H9 (cell line): ENCODE measurements around the gene ANKRD16. TPM values are rescaled to one million over a fixed set of nuclear protein-coding genes. Genes with fewer than 3 reads are reported as not detected.

ENCODE experiments used
- DNase-seq: peaks from one replicate; pipeline ENCODE4 v3.0.0-alpha.2; 2017
- H2AFZ ChIP-seq: one replicate; pipeline ENCODE4 v1.6.1; 2013; ENCODE audit warnings: mild to moderate bottlenecking, low read length, control low read depth, moderate library complexity
- H2AK5ac ChIP-seq: 2 replicates; pipeline ENCODE4 v1.6.1; 2013; ENCODE audit warnings: low read length, control low read depth, mixed read lengths; ENCODE audit not compliant: insufficient read length
- H2BK120ac ChIP-seq: one replicate; pipeline ENCODE4 v1.6.1; 2013; ENCODE audit warnings: low read depth, mild to moderate bottlenecking, low read length, control low read depth, inconsistent platforms; ENCODE audit not compliant: poor library complexity, severe bottlenecking
- H2BK12ac ChIP-seq: 2 replicates; pipeline ENCODE4 v1.6.1; 2013; ENCODE audit warnings: low read length, control low read depth, mixed read lengths, low read depth; ENCODE audit not compliant: insufficient read length
- H2BK15ac ChIP-seq: 2 replicates; pipeline ENCODE4 v1.6.1; 2013; ENCODE audit warnings: low read depth, low read length, control low read depth
- H2BK20ac ChIP-seq: one replicate; pipeline ENCODE4 v1.6.1; 2013; ENCODE audit warnings: low read depth, mild to moderate bottlenecking, low read length, control low read depth, inconsistent platforms; ENCODE audit not compliant: poor library complexity, severe bottlenecking
- H2BK5ac ChIP-seq: 2 replicates; pipeline ENCODE4 v1.6.1; 2013; ENCODE audit warnings: low read length, control low read depth, mixed read lengths; ENCODE audit not compliant: insufficient read length
- H3K14ac ChIP-seq: 2 replicates; pipeline ENCODE4 v1.6.1; 2013; ENCODE audit warnings: low read length, control low read depth; ENCODE audit not compliant: insufficient read depth
- H3K18ac ChIP-seq: 2 replicates; pipeline ENCODE4 v1.6.1; 2013; ENCODE audit warnings: low read depth, mild to moderate bottlenecking, mixed read lengths, low read length, control low read depth; ENCODE audit not compliant: insufficient read length
- H3K23ac ChIP-seq: 2 replicates; pipeline ENCODE4 v1.6.1; 2013; ENCODE audit warnings: low read length, control low read depth, mixed read lengths, low read depth; ENCODE audit not compliant: insufficient read length
- H3K23me2 ChIP-seq: 2 replicates; pipeline ENCODE4 v1.6.1; 2013; ENCODE audit warnings: low read depth, mild to moderate bottlenecking, mixed read lengths, low read length, control low read depth; ENCODE audit not compliant: insufficient read length, poor library complexity, severe bottlenecking
- H3K27ac ChIP-seq: 2 replicates; pipeline ENCODE4 v1.5.1; 2013; ENCODE audit warnings: low read length, control low read depth, mixed read lengths, low read depth; ENCODE audit not compliant: insufficient read length
- H3K27me3 ChIP-seq: 2 replicates; pipeline ENCODE4 v1.6.1; 2013; ENCODE audit warnings: low read length, control low read depth, inconsistent platforms; ENCODE audit not compliant: insufficient read depth
- H3K4ac ChIP-seq: 2 replicates; pipeline ENCODE4 v1.6.1; 2013; ENCODE audit warnings: low read depth, mild to moderate bottlenecking, control low read depth, inconsistent platforms, low read length, moderate library complexity
- H3K4me1 ChIP-seq: 2 replicates; pipeline ENCODE4 v1.6.1; 2013; ENCODE audit warnings: low read length, control low read depth, inconsistent platforms; ENCODE audit not compliant: insufficient read depth
- H3K4me2 ChIP-seq: 2 replicates; pipeline ENCODE4 v1.6.1; 2013; ENCODE audit warnings: low read length, control low read depth, mixed read lengths; ENCODE audit not compliant: insufficient read length, insufficient read depth
- H3K56ac ChIP-seq: 2 replicates; pipeline ENCODE4 v1.6.1; 2013; ENCODE audit warnings: low read depth, mild to moderate bottlenecking, mixed read lengths, low read length, control low read depth; ENCODE audit not compliant: insufficient read length
- H3K79me1 ChIP-seq: 2 replicates; pipeline ENCODE4 v1.6.1; 2013; ENCODE audit warnings: low read depth, mild to moderate bottlenecking, moderate library complexity, low read length, control low read depth, inconsistent platforms; ENCODE audit not compliant: insufficient read depth, poor library complexity, severe bottlenecking
- H3K79me2 ChIP-seq: 2 replicates; pipeline ENCODE4 v1.6.1; 2013; ENCODE audit warnings: low read length, control low read depth, inconsistent platforms; ENCODE audit not compliant: insufficient read depth
- H3K9ac ChIP-seq: 2 replicates; pipeline ENCODE4 v1.6.1; 2013; ENCODE audit warnings: low read length, control low read depth, mixed read lengths; ENCODE audit not compliant: insufficient read length; ENCODE audit errors: extremely low read depth
- H3K9me3 ChIP-seq: one replicate; pipeline ENCODE4 v1.6.1; 2013; ENCODE audit warnings: low read depth, low read length, inconsistent platforms; ENCODE audit not compliant: control insufficient read depth
- H3T11ph ChIP-seq: one replicate; pipeline ENCODE4 v1.6.1; 2013; ENCODE audit warnings: mild to moderate bottlenecking, low read length, control low read depth, inconsistent platforms
- H4K20me1 ChIP-seq: one replicate; pipeline ENCODE4 v1.6.1; 2013; ENCODE audit not compliant: control insufficient read depth, insufficient read length, insufficient read depth
- H4K5ac ChIP-seq: 2 replicates; pipeline ENCODE4 v1.6.1; 2013; ENCODE audit warnings: low read depth, mild to moderate bottlenecking, mixed read lengths, low read length, control low read depth; ENCODE audit not compliant: insufficient read length
- H4K8ac ChIP-seq: replicated peaks from 2 replicates; pipeline ENCODE4 v1.6.1; 2013; ENCODE audit warnings: low read length, control low read depth, mixed read lengths, low read depth; ENCODE audit not compliant: insufficient read length
- H4K91ac ChIP-seq: 2 replicates; pipeline ENCODE4 v1.6.1; 2013; ENCODE audit warnings: low read depth, mild to moderate bottlenecking, moderate library complexity, mixed read lengths, low read length, control low read depth; ENCODE audit not compliant: insufficient read length
- H3K27ac Mint-ChIP-seq, 3 experiments: 2 replicates in 2 of 3; 3 replicates in 1 of 3; pipeline ENCODE4 v1.8.0; 2020 to 2021; ENCODE audit warnings: mixed read lengths in 3 of 3, mild to moderate bottlenecking in 1 of 3, moderate library complexity in 1 of 3
- H3K27me3 Mint-ChIP-seq: 2 replicates; pipeline ENCODE4 v1.8.0; 2021; ENCODE audit warnings: low read depth, mild to moderate bottlenecking, moderate library complexity, mixed read lengths
- H3K36me3 Mint-ChIP-seq, 3 experiments: 2 replicates in 2 of 3; 3 replicates in 1 of 3; pipeline ENCODE4 v1.8.0; 2020 to 2021; ENCODE audit warnings: low read depth in 3 of 3, mixed read lengths in 3 of 3; ENCODE audit not compliant: insufficient read depth in 1 of 3
- H3K4me1 Mint-ChIP-seq, 2 experiments: 2 replicates each; pipeline ENCODE4 v1.8.0; 2020; ENCODE audit warnings: mixed read lengths in 2 of 2
- H3K4me3 Mint-ChIP-seq, 2 experiments: 2 replicates in 1 of 2; 3 replicates in 1 of 2; pipeline ENCODE4 v1.8.0; 2020 to 2021; ENCODE audit warnings: mild to moderate bottlenecking in 2 of 2, mixed read lengths in 2 of 2, moderate library complexity in 1 of 2
- H3K9me3 Mint-ChIP-seq, 2 experiments: 2 replicates in 1 of 2; 3 replicates in 1 of 2; pipeline ENCODE4 v1.8.0; 2020; ENCODE audit warnings: mild to moderate bottlenecking in 2 of 2, mixed read lengths in 2 of 2, moderate library complexity in 1 of 2
- CTCF ChIP-seq: fragments of 200-600 bp; sonication (generic); conservative IDR thresholded peaks from 3 replicates; pipeline ENCODE4 v1.8.0; 2021; ENCODE audit warnings: antibody characterized with exemption, mild to moderate bottlenecking
- WGBS: extraction: QIAGEN DNeasy Blood & Tissue Kit; methylation state at CpG from one replicate; pipeline ENCODE4 v1.1.7; 2013; ENCODE audit warnings: missing lambda C conversion rate, low lambda C conversion rate, mixed read lengths; ENCODE audit not compliant: insufficient read length; ENCODE audit errors: extremely low coverage; 5-methylcytosine and 5-hydroxymethylcytosine counted together
- total RNA-seq: library from RNA; stranded (reverse); gene quantifications from 2 replicates; pipeline ENCODE4 v1.2.1, GENCODE V29; 2021

The ANKRD16 gene
- total RNA-seq, 1 experiment from 2014 or later: 11.4 TPM

- H3K4me1 Mint-ChIP-seq: no peaks in the 10 kb centered on the region
- H3K27me3 Mint-ChIP-seq: no peaks in the 10 kb centered on the region
- 0 out of 7 replicates have a peak overlapping the region, but pooled peaks of 1 of the 3 experiments have one; percentile 8 for H3K27ac Mint-ChIP-seq
These were observed 44.3 kb upstream of the ANKRD16 start for GRCh38 chr10:5933909-5934546.

More at GRCh38 chr10:5933909-5934546, 44.3 kb upstream of the ANKRD16 start:
- Histone ChIP-seq H3K23ac (no peak overlapping the region), H3K4me2 (no peak overlapping the region), H3K9me3 (no peaks in the 10 kb centered on the region), H3T11ph (no peak overlapping the region), H2AK5ac (no peak overlapping the region), H3K79me2 (no peaks in the 10 kb centered on the region), H3K56ac (no peak overlapping the region), H2AFZ (no peak overlapping the region), H2BK20ac (no peak overlapping the region), H3K14ac (no peak overlapping the region), H4K91ac (no peak overlapping the region), H3K27ac (no peak overlapping the region), H4K20me1 (no peaks in the 10 kb centered on the region), H3K9ac (no peak overlapping the region), H4K5ac (no peak overlapping the region), H2BK120ac (no peak overlapping the region), H2BK15ac (no peak overlapping the region), H3K18ac (no peak overlapping the region), H2BK5ac (no peak overlapping the region), H4K8ac (no peak overlapping the region), H2BK12ac (no peak overlapping the region), H3K27me3 (no peaks in the 10 kb centered on the region), H3K23me2 (no peaks in the 10 kb centered on the region), H3K79me1 (no peaks in the 10 kb centered on the region), H3K4me1 (no peaks in the 10 kb centered on the region), H3K4ac (no peak overlapping the region)
- H3K36me3 Mint-ChIP-seq: peaks cover 21 to 81% (median 76%) of the 10 kb centered on the region in 3 experiments; a peak in 6 of 7 replicates
- no CpG with 5 or more reads among the region's 14 CpGs for WGBS
- no peak for TF ChIP-seq CTCF
- H3K9me3 Mint-ChIP-seq: no peaks in the 10 kb centered on the region
- H3K4me3 Mint-ChIP-seq: no peak overlapping the region
- DNase-seq: no peak
